22Rv1 (cell line): ENCODE measurements around the gene MED12L.

Source experiments
- ZFX ChIP-seq: fragments of 450-650 bp; IDR thresholded peaks from 2 replicates; pipeline ENCODE4 v1.6.1; 2017; ENCODE audit warnings: antibody characterized with exemption, borderline replicate concordance
- TF ChIP-seq, protein P1 (sequence below): fragments of 450-650 bp; IDR thresholded peaks from 2 replicates; pipeline ENCODE4 v1.5.1; 2017; ENCODE audit warnings: mild to moderate bottlenecking

DNA sequence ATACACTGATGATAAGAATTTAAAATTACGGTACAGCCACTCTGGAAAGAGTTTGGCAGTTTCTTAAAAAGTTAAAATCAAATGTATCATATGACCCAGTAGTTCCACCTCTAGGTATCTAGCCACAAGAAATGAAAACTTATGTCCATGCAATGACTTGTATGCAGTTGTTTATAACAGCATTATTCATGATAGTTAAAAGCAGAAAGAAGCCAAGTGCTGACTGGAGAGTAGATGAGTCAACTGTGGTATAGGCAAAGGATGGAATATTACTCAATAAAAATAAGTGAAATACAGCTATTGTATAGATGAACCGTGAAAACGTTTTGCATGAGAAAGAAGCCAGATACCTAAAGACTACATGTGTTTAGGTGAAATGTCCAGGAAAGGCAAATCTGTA, 216.3 kb downstream of the MED12L start:
- TF ChIP-seq, protein P1, sequence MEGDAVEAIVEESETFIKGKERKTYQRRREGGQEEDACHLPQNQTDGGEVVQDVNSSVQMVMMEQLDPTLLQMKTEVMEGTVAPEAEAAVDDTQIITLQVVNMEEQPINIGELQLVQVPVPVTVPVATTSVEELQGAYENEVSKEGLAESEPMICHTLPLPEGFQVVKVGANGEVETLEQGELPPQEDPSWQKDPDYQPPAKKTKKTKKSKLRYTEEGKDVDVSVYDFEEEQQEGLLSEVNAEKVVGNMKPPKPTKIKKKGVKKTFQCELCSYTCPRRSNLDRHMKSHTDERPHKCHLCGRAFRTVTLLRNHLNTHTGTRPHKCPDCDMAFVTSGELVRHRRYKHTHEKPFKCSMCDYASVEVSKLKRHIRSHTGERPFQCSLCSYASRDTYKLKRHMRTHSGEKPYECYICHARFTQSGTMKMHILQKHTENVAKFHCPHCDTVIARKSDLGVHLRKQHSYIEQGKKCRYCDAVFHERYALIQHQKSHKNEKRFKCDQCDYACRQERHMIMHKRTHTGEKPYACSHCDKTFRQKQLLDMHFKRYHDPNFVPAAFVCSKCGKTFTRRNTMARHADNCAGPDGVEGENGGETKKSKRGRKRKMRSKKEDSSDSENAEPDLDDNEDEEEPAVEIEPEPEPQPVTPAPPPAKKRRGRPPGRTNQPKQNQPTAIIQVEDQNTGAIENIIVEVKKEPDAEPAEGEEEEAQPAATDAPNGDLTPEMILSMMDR: no peak
- no peak for TF ChIP-seq ZFX
